ENCODE results near the gene TP53BP2.

DNA sequence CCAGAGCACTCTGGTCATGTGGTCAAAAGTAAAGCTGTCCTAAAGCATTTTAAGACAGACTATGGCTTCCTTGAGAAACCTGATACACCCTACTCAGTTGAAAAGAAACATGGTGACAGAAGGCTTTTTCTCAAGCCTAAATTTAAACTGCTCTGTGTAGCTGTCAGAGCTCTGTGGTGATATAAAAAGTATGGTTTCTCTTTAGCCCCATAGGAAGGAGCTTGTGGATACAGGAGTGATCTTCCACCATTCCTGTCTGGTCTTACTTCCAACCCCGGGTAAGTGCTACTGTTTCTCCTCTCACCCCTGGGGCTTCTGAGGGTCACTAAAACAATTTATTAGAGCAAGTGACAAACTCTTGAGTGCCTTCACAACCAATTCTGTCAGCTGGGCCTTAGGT is 8.5 kb downstream of the TP53BP2 start:
- TF ChIP-seq, protein P1, sequence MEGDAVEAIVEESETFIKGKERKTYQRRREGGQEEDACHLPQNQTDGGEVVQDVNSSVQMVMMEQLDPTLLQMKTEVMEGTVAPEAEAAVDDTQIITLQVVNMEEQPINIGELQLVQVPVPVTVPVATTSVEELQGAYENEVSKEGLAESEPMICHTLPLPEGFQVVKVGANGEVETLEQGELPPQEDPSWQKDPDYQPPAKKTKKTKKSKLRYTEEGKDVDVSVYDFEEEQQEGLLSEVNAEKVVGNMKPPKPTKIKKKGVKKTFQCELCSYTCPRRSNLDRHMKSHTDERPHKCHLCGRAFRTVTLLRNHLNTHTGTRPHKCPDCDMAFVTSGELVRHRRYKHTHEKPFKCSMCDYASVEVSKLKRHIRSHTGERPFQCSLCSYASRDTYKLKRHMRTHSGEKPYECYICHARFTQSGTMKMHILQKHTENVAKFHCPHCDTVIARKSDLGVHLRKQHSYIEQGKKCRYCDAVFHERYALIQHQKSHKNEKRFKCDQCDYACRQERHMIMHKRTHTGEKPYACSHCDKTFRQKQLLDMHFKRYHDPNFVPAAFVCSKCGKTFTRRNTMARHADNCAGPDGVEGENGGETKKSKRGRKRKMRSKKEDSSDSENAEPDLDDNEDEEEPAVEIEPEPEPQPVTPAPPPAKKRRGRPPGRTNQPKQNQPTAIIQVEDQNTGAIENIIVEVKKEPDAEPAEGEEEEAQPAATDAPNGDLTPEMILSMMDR (IDR thresholded peaks at IDR 0.05; ENCODE audit: insufficient read depth, low read length), result no peak
- no peak for TF ChIP-seq POLR2AphosphoS5 (IDR thresholded peaks at IDR 0.05; ENCODE audit: low read depth)
